C1 segment of cervical spinal cord (tissue), 14 donors: ENCODE data around the gene CAPZA3.
"Not testable (repeated sequence)": the region's sequence is repeated elsewhere in the genome, so short reads cannot be mapped to it uniquely, and the experiment has no call there.

Experiments used
- DNase-seq, 14 donors: peaks; one replicate each; lab custom pipeline; 2025; lab: John Stamatoyannopoulos, UW

CAPZA3 gene

DNA sequence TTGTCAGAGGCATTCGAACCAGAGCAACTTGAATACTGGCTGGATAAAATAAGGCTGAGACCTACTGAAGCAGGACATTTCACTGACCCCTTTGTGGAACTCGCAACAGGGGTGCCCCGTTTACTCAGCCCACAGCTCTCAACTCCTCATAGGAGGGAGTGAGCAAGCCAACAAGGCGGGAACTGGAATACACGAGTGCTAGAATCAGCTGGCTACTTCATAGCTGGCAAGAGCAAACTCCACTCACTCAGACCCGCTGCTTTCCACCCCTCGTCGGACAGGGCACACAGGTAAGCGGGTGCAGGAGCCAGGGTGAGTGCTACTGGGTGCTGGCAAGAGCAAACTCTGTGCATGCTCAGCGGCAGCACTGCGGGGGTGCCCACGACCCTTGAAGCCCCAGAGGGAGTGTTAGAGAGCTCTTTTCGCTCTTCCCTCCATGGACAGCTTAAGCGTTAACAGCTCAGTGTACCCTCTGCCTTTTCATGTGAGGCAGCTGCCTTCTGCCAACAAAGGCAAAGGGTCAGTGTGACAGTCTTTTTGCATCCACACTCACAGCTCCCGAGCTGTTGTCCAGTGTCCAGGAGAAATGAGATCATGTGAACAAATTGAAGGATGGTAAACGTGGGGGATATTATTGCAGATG is 15.7 kb downstream of the CAPZA3 start:
- peak in 1 of 14 donors; percentile 9 for DNase-seq

DNA sequence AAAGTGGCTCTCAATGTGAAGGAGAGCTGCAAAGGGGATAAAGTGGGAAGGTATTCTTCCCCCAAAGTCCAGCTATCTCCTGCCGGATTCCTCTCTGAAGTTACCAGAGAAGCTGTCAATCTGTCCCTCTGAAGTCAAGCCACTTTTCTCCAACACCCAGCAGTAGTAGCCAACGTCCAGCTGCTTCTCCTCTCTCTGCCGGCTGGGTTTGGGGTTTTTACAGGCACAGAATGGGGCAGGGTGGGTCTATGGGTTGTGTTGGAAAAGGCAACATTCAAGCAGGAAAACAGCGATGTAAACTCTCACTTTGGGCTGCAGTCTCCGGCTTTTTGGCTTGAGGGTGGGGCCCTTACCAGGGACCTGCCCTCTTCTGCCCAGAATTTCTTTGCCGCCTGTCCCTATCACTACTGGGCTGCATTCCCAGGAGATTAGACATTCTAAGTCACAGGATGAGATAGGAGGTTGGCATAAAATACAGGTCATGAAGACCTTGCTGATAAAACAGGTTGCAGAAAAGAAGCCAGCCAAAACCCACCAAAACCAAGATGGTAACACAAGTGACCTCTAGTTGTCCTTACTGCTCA is 16.3 kb downstream of the CAPZA3 start:
- no peak for DNase-seq

DNA sequence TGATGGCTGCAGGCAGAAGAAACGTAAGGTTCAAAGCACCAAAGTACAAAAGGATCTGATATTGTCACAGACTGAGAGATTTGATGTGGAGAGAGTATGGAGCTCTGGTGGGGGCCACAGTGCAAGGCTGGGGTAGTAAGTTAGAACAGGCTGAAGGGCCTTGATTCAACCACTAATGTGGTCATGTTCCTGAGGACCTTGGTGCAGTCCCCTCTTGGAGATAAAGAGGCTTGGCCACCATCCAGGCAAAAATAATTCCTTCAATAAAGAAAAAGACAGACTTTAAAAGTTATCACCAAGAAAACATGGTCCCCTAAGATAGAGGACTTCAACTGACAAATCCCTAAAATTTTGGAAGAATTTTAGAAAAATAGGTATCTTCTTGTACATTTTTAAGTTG is 17.4 kb downstream of the CAPZA3 start:
- DNase-seq: no peak

DNA sequence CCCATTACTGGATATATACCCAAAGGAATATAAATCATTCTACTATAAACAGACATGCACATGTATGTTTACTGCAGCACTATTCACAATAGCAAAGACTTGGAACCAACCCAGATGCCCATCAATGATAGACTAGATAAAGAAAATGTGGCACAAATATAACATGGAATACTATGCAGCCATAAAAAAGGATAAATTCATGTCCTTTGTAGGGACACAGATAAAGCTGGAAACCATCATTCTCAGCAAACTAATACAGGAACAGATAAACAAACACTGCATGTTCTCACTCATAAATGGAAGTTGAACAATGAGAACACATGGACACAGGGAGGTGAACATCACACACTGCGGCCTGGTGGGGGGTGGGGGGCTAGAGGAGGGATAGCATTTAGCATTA is 28.6 kb downstream of the CAPZA3 start:
- not testable (repeated sequence) for DNase-seq

GRCh38 chr12:18782827-18783226 is 44.9 kb downstream of the CAPZA3 start:
- no peak for DNase-seq

- DNase-seq: not testable (repeated sequence)
Measured at GRCh38 chr12:18785465-18785864, 47.5 kb downstream of the CAPZA3 start.
